ENCODE data around the gene HNRNPUL1.

Gene HNRNPUL1

GRCh38 chr19:41356984-41357739, 93.0 kb downstream of the HNRNPUL1 start:
- no peak overlapping the region for H3K4me3 ChIP-seq (replicated peaks; ENCODE audit: low read depth, low read length)
- H3K36me3 ChIP-seq (ENCODE audit: control insufficient read depth, insufficient read depth, low read length), result no peaks in the 10 kb centered on the region
- DNase-seq (ENCODE audit: extremely low read depth, insufficient read length), result no peak
- H3K27me3 ChIP-seq (replicated peaks; ENCODE audit: control insufficient read depth, insufficient read depth, low read length), result no peaks in the 10 kb centered on the region
- no peak for TF ChIP-seq CTCF (IDR thresholded peaks at IDR 0.05; ENCODE audit: insufficient read depth, low read length, poor library complexity, severe bottlenecking)

Measured in GM06990 (cell line).